Measurements from ENCODE around the gene TM9SF3.
A peak's percentile ranks its signal among the peaks of the same experiment; 100 is the strongest.

Gene TM9SF3

GRCh38 chr10:96587264-96588059 is 650 bp upstream of the TM9SF3 start:
- H3K4me3 ChIP-seq (ENCODE audit: low read length) = peak overlapping the region; percentile 62
- peak overlapping the region; percentile 85 for H3K27ac ChIP-seq (ENCODE audit: low read length)
- H3K4me1 ChIP-seq (ENCODE audit: low read length) = peaks cover 16% of the 10 kb centered on the region; the same call in 1 of the 2 replicates
- no peaks in the 10 kb centered on the region for H3K9me3 ChIP-seq (replicated peaks; ENCODE audit: insufficient read depth, low read length)
- no peaks in the 10 kb centered on the region for H3K36me3 ChIP-seq (replicated peaks; ENCODE audit: insufficient read depth, low read length)
- peaks cover 13% of the 10 kb centered on the region for H3F3A ChIP-seq (ENCODE audit: insufficient read depth, low read length)
- no peaks in the 10 kb centered on the region for H3K27me3 ChIP-seq (replicated peaks; ENCODE audit: insufficient read depth, low read length)
- H3K9me2 ChIP-seq (replicated peaks; ENCODE audit: insufficient read depth, low read length) = no peaks in the 10 kb centered on the region
- DNase-seq = peak; percentile 10
- H3K9ac ChIP-seq (ENCODE audit: low read length) = peak overlapping the region; percentile 84
- peak overlapping the region; percentile 80 for H3K4me2 ChIP-seq (ENCODE audit: low read depth, low read length)
- peaks cover 12% of the 10 kb centered on the region; the same call in 1 of the 2 replicates for H4K20me1 ChIP-seq (ENCODE audit: insufficient read depth, low read length)
- peaks cover 42% of the 10 kb centered on the region for H3K79me2 ChIP-seq (ENCODE audit: low read length)
- H2AFZ ChIP-seq (ENCODE audit: low read length) = peak overlapping the region; percentile 71
- no peak for TF ChIP-seq CTCF (IDR thresholded peaks at IDR 0.05; ENCODE audit: low read length)
- no peak for TF ChIP-seq EZH2 (optimal IDR thresholded peaks at IDR 0.05; ENCODE audit: low read depth, low read length)
- TF ChIP-seq EZH2phosphoT487 (IDR thresholded peaks at IDR 0.05; ENCODE audit: low read length) = no peak

GRCh38 chr10:96585736-96586418 is 935 bp downstream of the TM9SF3 start:
- peaks cover 57% of the 10 kb centered on the region for H3K79me2 ChIP-seq (ENCODE audit: low read length)
- peaks cover 26% of the 10 kb centered on the region for H4K20me1 ChIP-seq (ENCODE audit: insufficient read depth, low read length)
- peak overlapping the region; percentile 78 for H2AFZ ChIP-seq (ENCODE audit: low read length)
- H3K4me2 ChIP-seq (ENCODE audit: low read depth, low read length) = peak overlapping the region; percentile 65
- peak; percentile 51 for DNase-seq
- H3K36me3 ChIP-seq (replicated peaks; ENCODE audit: insufficient read depth, low read length) = no peaks in the 10 kb centered on the region
- no peaks in the 10 kb centered on the region for H3K27me3 ChIP-seq (replicated peaks; ENCODE audit: insufficient read depth, low read length)
- H3K9me2 ChIP-seq (replicated peaks; ENCODE audit: insufficient read depth, low read length) = no peaks in the 10 kb centered on the region
- peak overlapping the region; percentile 84 for H3K9ac ChIP-seq (ENCODE audit: low read length)
- H3K27ac ChIP-seq (ENCODE audit: low read length) = peak overlapping the region; percentile 52; the same call in 1 of the 2 replicates
- peaks cover 13% of the 10 kb centered on the region for H3F3A ChIP-seq (ENCODE audit: insufficient read depth, low read length)
- no peak for TF ChIP-seq EZH2 (optimal IDR thresholded peaks at IDR 0.05; ENCODE audit: low read depth, low read length)
- no peak for TF ChIP-seq EZH2phosphoT487 (IDR thresholded peaks at IDR 0.05; ENCODE audit: low read length)
- TF ChIP-seq CTCF (IDR thresholded peaks at IDR 0.05; ENCODE audit: low read length) = no peak
- peak overlapping the region; percentile 93 for H3K4me3 ChIP-seq (ENCODE audit: low read length)
- peaks cover 16% of the 10 kb centered on the region; the same call in 1 of the 2 replicates for H3K4me1 ChIP-seq (ENCODE audit: low read length)
- no peaks in the 10 kb centered on the region for H3K9me3 ChIP-seq (replicated peaks; ENCODE audit: insufficient read depth, low read length)

GRCh38 chr10:96584474-96584873 is 2.3 kb downstream of the TM9SF3 start:
- TF ChIP-seq EZH2phosphoT487 (IDR thresholded peaks at IDR 0.05; ENCODE audit: low read length) = no peak
- TF ChIP-seq CTCF (IDR thresholded peaks at IDR 0.05; ENCODE audit: low read length) = no peak
- TF ChIP-seq EZH2 (optimal IDR thresholded peaks at IDR 0.05; ENCODE audit: low read depth, low read length) = no peak
- Histone ChIP-seq H3K4me1 (ENCODE audit: low read length) (peaks cover 16% of the 10 kb centered on the region; the same call in 1 of the 2 replicates), H3F3A (ENCODE audit: insufficient read depth, low read length) (peaks cover 13% of the 10 kb centered on the region), H3K27ac (ENCODE audit: low read length) (no peak overlapping the region), H3K9ac (ENCODE audit: low read length) (no peak overlapping the region), H3K36me3 (replicated peaks; ENCODE audit: insufficient read depth, low read length) (no peaks in the 10 kb centered on the region), H3K9me3 (replicated peaks; ENCODE audit: insufficient read depth, low read length) (no peaks in the 10 kb centered on the region), H3K27me3 (replicated peaks; ENCODE audit: insufficient read depth, low read length) (no peaks in the 10 kb centered on the region), H3K9me2 (replicated peaks; ENCODE audit: insufficient read depth, low read length) (no peaks in the 10 kb centered on the region), H3K79me2 (ENCODE audit: low read length) (peaks cover 71% of the 10 kb centered on the region), H4K20me1 (ENCODE audit: insufficient read depth, low read length) (peaks cover 36% of the 10 kb centered on the region), H3K4me2 (ENCODE audit: low read depth, low read length) (no peak overlapping the region), H2AFZ (ENCODE audit: low read length) (no peak overlapping the region), H3K4me3 (ENCODE audit: low read length) (no peak overlapping the region)
- DNase-seq = no peak

All from MM.1S (cell line).